MM.1S (cell line): ENCODE measurements around the gene RIPK4.

Experiments
- DNase-seq: peaks from one replicate; pipeline ENCODE4 v3.0.0-alpha.2; 2015
- H2AFZ ChIP-seq: fragments of 300-600 bp; sonication (generic); 2 replicates; pipeline ENCODE4 v1.6.0; 2016; ENCODE audit warnings: antibody characterized with exemption, low read length
- H3F3A ChIP-seq: fragments of 300-600 bp; sonication (generic); 2 replicates; pipeline ENCODE4 v1.6.1; 2016; ENCODE audit warnings: mild to moderate bottlenecking, antibody characterized with exemption, low read length, moderate library complexity, mixed read lengths; ENCODE audit not compliant: insufficient read depth
- H3K27ac ChIP-seq: fragments of 300-600 bp; sonication (generic); 2 replicates; pipeline ENCODE4 v1.5.1; 2016; ENCODE audit warnings: mild to moderate bottlenecking, low read length
- H3K27me3 ChIP-seq: fragments of 300-600 bp; sonication (generic); replicated peaks from 2 replicates; pipeline ENCODE4 v1.6.0; 2016; ENCODE audit warnings: low read length; ENCODE audit not compliant: insufficient read depth
- H3K36me3 ChIP-seq: fragments of 300-600 bp; sonication (generic); replicated peaks from 2 replicates; pipeline ENCODE4 v1.6.1; 2016; ENCODE audit warnings: mild to moderate bottlenecking, low read length, mixed read lengths; ENCODE audit not compliant: insufficient read depth
- H3K4me1 ChIP-seq: fragments of 300-600 bp; sonication (generic); 2 replicates; pipeline ENCODE4 v1.6.1; 2016; ENCODE audit warnings: low read length, mixed read lengths
- H3K4me2 ChIP-seq: fragments of 300-600 bp; sonication (generic); 2 replicates; pipeline ENCODE4 v1.6.0; 2016; ENCODE audit warnings: low read depth, low read length
- H3K4me3 ChIP-seq: fragments of 300-600 bp; sonication (generic); 2 replicates; pipeline ENCODE4 v1.5.1; 2016; ENCODE audit warnings: low read length, mixed read lengths
- H3K79me2 ChIP-seq: fragments of 300-600 bp; sonication (generic); 2 replicates; pipeline ENCODE4 v1.6.1; 2016; ENCODE audit warnings: mixed run types, low read length, mixed read lengths
- H3K9ac ChIP-seq: fragments of 300-600 bp; sonication (generic); 2 replicates; pipeline ENCODE4 v1.6.1; 2016; ENCODE audit warnings: low read length, mixed read lengths
- H3K9me2 ChIP-seq: fragments of 300-600 bp; sonication (generic); replicated peaks from 2 replicates; pipeline ENCODE4 v1.6.1; 2016; ENCODE audit warnings: mild to moderate bottlenecking, low read length, mixed read lengths; ENCODE audit not compliant: insufficient read depth
- H3K9me3 ChIP-seq: fragments of 300-600 bp; sonication (generic); replicated peaks from 2 replicates; pipeline ENCODE4 v1.6.1; 2016; ENCODE audit warnings: mild to moderate bottlenecking, low read length, mixed read lengths; ENCODE audit not compliant: insufficient read depth
- H4K20me1 ChIP-seq: fragments of 300-600 bp; sonication (generic); 2 replicates; pipeline ENCODE4 v1.6.1; 2016; ENCODE audit warnings: mild to moderate bottlenecking, low read length, moderate library complexity, mixed read lengths; ENCODE audit not compliant: insufficient read depth
- CTCF ChIP-seq: fragments of 300-600 bp; sonication (generic); IDR thresholded peaks from 2 replicates; pipeline ENCODE4 v1.5.1; 2016; ENCODE audit warnings: antibody characterized with exemption, low read length, mixed read lengths
- EZH2 ChIP-seq: fragments of 300-600 bp; sonication (generic); optimal IDR thresholded peaks from 2 replicates; pipeline ENCODE3; 2017; ENCODE audit warnings: low read depth, mild to moderate bottlenecking, antibody characterized with exemption, low read length, mixed read lengths
- EZH2phosphoT487 ChIP-seq: fragments of 300-600 bp; sonication (generic); IDR thresholded peaks from 2 replicates; pipeline ENCODE4 v1.6.1; 2018; ENCODE audit warnings: antibody characterized with exemption, low read length

Gene RIPK4

DNA sequence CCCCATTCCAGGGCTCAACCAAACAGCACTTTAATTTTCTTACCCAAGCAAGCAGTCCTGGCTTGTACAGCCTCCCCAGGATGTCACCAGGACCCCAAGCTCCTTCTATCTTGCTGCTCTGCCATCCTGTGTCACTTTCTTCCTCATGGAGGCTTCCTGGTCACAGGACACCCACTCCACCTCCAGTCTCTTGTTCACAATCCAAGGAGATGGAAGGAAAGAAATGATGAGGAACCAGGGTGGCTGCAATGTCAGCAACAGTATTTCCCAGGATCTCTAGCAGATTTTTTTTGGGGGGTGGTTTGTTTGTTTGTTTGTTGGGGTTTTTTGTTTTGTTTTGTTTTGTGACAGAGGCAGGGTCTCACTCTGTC, 58.9 kb downstream of the RIPK4 start:
- H3K36me3 ChIP-seq: no peaks in the 10 kb centered on the region
- TF ChIP-seq EZH2phosphoT487: no peak
- TF ChIP-seq EZH2: no peak
- TF ChIP-seq CTCF: no peak
- no peaks in the 10 kb centered on the region for H3F3A ChIP-seq
- no peak overlapping the region for H3K9ac ChIP-seq
- H3K4me1 ChIP-seq: no peaks in the 10 kb centered on the region
- no peak overlapping the region for H3K4me3 ChIP-seq
- no peak overlapping the region for H3K4me2 ChIP-seq
- H2AFZ ChIP-seq: no peak overlapping the region
- H3K9me2 ChIP-seq: no peaks in the 10 kb centered on the region
- H3K27me3 ChIP-seq: peaks cover 40% of the 10 kb centered on the region
- no peak overlapping the region for H3K27ac ChIP-seq
- no peaks in the 10 kb centered on the region for H4K20me1 ChIP-seq
- no peaks in the 10 kb centered on the region for H3K9me3 ChIP-seq
- DNase-seq: no peak
- no peaks in the 10 kb centered on the region for H3K79me2 ChIP-seq

DNA sequence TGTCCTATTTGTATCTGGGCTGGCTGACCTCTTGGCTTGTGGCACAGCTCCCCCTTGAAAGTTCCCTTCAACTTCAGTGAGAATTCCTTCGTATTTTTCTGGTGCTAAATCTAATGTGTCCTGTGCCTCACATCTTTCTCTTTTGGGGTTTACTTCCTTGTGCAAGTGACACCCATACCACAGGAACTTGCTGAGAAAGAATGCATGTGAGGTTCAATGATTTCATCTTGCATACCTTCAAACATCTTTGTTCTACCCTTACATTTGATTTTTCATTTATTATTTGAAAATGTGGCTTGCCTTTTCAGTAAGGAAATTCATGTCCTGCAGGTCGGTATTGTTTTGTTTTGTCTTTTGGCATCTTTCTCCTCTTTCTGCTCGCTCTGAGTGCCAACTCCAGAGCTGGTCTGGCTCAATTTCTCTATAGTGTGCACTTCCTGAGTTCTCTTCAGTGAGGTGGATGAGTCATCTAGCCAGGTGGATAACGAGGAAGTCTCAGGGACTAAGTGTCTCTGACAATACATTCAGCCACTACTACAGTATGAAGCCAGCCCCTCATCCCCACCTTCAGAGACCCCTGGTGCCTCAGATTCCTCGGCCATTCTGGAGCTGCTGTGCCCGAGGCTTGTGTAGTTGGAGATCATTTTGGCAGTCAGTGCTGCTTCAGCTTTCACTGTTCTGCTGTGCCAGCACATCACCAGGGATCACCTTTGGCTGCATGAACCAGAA, 59.5 kb downstream of the RIPK4 start:
- Histone ChIP-seq H3K27ac (no peak overlapping the region), H3K4me3 (no peak overlapping the region), H3K9me2 (no peaks in the 10 kb centered on the region), H3K4me1 (no peaks in the 10 kb centered on the region), H3K36me3 (no peaks in the 10 kb centered on the region), H3K4me2 (no peak overlapping the region), H3F3A (no peaks in the 10 kb centered on the region), H3K27me3 (peaks cover 40% of the 10 kb centered on the region), H3K79me2 (no peaks in the 10 kb centered on the region), H2AFZ (no peak overlapping the region), H3K9me3 (no peaks in the 10 kb centered on the region), H3K9ac (no peak overlapping the region), H4K20me1 (no peaks in the 10 kb centered on the region)
- no peak for TF ChIP-seq EZH2phosphoT487
- TF ChIP-seq CTCF: no peak
- no peak for TF ChIP-seq EZH2
- peak; percentile 25 for DNase-seq

- H3K79me2 ChIP-seq: no peaks in the 10 kb centered on the region
- H3K27ac ChIP-seq: no peak overlapping the region
- no peak overlapping the region for H3K4me3 ChIP-seq
- DNase-seq: no peak
- no peaks in the 10 kb centered on the region for H4K20me1 ChIP-seq
- H3F3A ChIP-seq: no peaks in the 10 kb centered on the region
- H3K9me2 ChIP-seq: no peaks in the 10 kb centered on the region
- TF ChIP-seq EZH2phosphoT487 (no peak), CTCF (no peak), EZH2 (no peak)
- H3K9ac ChIP-seq: no peak overlapping the region
- H2AFZ ChIP-seq: no peak overlapping the region
- no peaks in the 10 kb centered on the region for H3K9me3 ChIP-seq
- peaks cover 40% of the 10 kb centered on the region for H3K27me3 ChIP-seq
- H3K36me3 ChIP-seq: no peaks in the 10 kb centered on the region
- no peaks in the 10 kb centered on the region for H3K4me1 ChIP-seq
- no peak overlapping the region for H3K4me2 ChIP-seq
Observed at GRCh38 chr21:41706678-41707077, 60.2 kb downstream of the RIPK4 start.
